GM18519 (cell line): ENCODE measurements around the gene APBA2.
"Not testable (repeated sequence)": the region's sequence is repeated elsewhere in the genome, so short reads cannot be mapped to it uniquely, and the experiment has no call there.

Source experiments
- ATAC-seq: cut with Tn5 transposase; IDR thresholded peaks from one replicate; pipeline ENCODE4 v1.9.1; 2021; ENCODE audit warnings: mild to moderate bottlenecking, moderate library complexity; ENCODE audit not compliant: unreplicated experiment, low FRiP score

APBA2 gene

DNA sequence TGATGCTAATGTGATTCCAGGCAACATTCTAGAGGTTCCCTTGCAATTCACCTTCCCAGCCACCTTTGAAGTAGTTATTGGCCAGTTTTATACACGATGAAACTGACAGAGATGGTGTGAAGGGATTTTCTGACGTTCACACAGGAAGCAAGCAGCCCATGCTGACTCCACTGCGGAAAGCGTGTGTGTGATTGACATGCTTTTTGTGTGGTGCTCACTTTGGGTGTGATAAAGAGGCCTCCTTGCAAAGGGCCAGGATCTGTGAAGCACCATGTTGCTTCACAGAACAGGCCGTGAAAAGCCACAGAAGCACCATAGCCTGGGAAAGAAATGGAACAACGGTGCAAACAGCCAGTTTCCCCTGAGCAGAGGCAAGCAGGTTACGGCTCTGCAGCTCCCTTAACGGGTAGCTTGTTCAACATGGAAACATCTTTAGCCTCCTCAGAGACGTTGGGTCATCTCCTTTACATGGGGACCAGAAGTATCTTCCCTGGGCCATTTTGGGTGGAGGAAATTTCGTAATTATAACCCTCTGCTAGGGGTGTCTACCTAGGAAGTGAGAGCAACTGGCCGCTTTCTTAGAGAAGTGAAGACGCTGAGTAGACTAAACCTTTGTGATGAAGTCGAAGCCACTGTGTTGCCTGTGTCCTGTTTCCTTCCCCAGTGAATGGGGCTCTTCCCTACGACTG lies 108.5 kb downstream of the APBA2 start:
- ATAC-seq: no peak

DNA sequence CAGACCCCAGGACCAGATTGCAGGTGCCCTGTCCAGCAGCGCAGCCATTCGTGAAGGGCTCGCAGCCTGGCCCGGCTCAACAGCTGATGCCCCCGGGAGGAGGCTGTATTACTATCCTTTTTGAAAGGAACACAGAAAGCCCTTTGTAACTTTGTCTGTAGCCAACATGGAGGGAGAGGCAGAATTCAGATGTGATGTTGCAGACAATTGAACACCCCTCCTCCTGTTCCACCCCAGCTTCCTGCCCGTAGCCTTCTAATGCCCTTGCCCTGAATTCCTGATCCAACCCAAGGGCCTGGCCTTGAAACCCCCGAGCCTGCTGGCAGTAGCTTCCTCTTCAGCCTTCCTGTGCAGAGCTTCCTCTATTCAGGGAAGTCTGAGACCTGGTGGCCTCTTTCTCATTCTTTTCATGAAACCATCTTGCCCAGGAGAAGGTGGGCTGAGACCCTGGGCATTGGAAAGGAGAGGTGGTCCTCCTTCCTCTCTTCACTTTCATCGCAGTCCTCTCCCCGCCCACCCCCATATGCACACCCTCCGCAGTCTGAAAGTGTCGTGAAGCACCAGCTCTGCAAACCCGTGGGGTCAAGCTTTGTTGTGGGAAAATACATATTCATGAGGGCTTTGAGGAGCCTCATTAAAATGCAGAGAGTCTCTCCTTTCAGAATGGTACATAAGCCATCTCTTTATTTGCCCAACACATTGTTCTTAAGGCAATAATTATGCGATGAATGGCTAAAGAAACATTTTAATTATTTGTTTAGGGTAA lies 109.2 kb downstream of the APBA2 start:
- ATAC-seq: no peak

DNA sequence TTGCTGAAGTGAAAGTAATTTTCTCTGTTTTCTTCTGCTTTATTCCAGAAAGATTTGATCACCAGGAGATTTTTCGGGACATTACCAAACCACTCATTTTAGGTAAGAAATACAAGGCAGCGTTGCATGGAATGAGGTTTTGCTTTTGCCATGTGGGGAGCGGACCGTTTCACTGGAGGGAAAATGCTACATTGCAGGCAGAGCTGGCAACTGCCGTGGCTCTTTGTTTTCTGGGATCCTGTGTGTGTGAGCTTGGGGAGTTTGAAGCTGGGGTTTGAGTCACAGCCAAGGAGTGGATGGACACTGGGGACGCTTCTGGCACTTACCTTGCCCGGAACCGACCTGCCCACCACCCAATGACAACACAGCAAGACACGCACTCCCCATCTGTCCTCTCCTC lies 109.9 kb downstream of the APBA2 start:
- no peak for ATAC-seq

DNA sequence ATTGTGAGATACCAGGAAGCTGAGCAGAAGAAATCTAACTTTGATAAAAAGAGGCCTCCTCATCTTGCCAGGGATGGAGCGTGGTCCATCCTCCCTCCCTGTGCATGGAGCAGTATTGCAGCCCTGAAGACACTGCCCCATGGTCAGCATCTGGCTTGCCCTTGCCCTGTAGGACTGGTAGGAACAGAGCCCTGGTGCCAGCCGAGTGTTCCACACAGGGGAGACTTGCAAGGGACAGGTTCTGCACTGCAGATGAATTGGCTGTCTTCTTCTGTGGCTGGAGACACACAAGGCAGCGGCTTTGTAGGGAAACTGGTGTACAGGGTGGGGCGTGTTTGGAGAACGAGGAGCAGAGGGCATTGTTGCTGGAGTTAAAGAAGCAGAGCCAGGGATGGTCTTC lies 110.5 kb downstream of the APBA2 start:
- no peak for ATAC-seq

DNA sequence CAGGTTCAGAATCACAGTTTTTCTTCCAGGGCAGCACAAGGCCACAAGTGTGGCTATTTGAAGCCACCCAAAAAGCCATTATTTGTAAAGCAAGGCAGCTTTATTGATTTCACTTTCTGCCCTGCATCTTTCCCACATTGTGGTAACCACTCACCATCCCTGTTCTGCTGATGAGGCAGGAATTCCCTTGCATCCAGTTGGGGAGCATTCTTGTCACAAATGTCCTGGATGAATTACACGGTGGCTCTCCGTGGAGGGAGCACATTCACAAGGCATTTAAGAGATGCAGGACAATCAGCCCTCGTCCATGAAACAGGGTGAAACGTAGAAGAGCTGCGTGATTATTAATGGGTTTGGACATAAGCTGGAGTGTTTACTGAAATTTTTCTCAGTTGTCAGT lies 111.2 kb downstream of the APBA2 start:
- no peak for ATAC-seq

DNA sequence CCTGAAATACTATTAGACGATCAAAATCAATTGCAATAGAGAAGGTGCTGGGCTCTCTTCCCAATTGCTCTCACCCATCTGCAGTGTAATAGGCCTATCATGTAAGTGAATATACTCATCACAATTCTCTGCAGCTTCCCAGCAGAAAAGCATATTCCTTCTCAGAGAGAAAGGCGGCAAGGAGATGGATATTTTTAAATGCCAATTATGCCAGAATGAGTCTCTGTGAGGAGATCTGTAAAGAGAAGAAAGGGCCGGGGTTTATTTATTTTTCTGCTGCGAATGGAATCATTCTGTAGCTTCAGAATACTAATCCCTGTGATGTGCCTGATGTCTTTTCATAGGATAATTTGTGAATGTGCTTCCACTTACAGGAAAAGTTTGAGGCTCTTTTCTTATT lies 112.0 kb downstream of the APBA2 start:
- no peak for ATAC-seq

DNA sequence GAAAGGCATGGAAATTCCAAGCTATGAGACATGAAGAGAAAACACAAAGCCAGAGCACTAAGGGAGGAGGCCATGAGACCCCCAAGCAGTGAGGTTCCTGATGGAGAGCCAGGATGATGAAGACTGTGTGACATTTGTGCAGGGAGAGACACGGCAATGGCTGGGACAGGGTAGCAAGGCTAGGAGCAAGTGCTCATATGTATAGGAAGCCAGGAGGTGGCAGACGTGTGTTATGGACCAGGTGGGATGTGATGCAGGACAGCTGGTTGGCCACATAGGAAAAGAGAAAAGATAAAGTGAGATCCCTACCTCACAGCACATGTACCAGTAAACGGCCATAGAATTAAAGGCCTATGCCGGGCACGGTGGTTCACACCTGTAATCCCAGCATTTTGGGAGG lies 112.7 kb downstream of the APBA2 start:
- ATAC-seq: no peak

DNA sequence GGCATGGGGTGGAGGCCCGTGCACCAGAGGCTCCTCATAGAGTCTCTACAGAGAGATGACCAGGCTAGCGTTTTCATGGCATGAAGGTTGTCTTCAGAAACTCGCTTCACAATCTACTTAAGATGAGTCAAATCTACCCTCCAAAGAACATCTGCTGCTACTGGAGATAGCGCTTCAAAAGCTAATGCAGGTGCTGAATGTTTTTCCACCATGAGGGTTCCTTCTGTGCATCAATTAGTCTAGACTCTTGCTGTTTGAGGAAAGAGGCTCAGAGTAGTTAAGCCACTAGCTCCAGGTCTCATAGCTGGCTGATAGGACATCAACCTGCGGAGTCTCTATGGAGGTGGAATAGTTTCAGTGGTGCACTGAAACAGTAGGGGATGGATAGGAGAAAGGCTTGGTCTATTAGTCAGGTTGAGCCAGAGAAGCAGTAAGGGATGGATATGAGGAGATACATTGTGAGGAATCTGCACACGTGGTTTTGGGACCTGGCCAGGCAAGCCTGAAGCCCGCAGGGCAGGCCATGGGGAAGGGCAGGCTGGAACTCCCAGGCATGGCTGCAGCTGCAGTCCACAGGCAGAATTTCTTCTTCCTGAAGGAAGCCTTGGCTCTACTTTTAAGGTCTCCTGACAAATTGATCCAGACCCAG lies 117.5 kb downstream of the APBA2 start:
- ATAC-seq: no peak

DNA sequence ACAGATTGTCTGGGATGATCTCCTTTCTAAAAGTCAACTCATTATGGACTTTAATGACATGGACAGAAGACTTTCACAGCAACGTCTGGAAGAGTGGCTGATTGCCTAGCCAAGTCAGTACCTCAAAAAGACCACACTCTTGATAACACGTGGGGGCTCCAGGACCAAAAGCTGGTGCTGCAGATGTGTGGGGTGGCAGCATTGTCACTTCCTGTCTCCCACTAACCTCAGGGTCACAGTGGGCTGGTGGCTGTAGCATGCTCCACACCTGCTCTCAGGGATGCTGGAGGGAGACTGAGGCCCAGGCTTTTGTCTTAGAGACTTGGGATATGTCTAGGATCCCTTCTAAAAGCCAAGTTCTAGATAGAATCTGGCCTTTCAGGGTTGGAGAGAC lies 118.1 kb downstream of the APBA2 start:
- no peak for ATAC-seq

DNA sequence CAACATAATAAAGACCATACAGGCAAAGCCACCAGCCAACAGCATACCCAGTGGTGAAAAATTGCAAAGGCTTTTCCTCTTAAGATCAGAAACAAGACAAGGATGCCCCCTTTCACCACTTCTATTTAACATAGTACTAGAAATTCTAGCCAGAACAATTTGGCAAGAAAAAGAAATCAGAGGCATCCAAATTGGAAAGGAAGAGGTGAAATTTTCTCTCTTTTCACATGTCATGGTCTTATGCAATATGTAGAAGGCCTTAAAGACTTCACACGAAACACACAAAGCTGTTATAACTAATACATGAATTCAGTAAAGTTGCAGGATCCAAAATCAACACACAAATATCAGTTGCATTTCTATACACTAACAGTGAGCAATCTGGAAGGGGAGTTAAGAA lies 120.2 kb downstream of the APBA2 start:
- ATAC-seq: no peak

DNA sequence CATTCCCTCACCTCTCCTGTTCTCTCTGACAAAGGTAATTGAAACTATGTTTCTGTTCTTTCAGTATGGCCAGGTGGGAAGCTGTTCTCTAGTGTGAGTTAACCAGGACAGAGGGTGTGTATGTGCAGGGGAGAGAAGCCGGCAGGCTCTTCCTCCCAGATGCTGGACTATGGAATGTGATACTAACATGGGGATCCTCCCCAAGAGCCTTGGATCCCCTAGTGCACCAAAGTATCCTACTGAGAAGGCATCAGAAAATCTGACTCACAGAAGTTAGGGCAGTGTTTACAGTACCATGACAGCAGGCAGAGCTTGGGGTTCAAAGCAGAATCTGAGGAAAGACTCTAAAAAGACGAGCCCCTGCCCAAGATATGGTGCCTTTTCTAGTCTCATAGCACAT lies 123.1 kb downstream of the APBA2 start:
- no peak for ATAC-seq

DNA sequence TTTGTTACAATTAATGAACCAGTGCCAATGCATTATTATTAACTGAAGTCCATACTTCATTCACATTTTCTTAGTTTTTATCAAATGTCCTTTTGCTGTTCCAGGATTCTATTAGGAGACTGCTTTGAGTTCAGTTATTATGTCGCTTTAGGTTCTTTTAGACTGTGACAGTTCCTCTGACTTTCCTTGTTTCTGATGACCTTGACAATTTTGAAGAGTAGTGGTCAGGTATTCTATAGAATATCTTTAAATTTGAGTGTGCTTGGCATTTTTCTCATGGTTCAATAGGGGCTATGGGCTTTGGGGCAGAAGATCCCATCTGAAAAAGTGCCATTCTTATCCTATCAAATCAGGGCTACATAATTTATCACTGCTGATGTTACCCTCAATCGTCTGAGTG lies 126.3 kb downstream of the APBA2 start:
- ATAC-seq: no peak

DNA sequence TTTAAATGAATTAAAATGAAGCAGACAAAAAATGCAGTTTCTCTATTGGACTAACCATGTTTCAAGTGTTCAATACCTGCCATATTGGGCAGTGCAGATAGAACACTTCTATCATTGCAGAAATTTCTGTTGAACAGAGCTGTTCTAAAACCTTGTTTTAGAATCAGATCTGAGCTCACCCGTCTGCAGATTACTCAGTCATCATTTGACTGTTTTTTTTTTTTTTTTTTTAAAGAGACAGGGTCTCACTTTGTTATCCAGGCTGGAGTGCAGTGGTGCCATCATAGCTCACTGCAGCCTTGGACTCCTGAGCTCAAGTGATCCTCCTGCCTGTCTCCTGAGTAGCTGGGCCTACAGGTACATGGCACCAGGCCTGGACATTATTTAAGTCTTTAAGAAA lies 128.7 kb downstream of the APBA2 start:
- no peak for ATAC-seq

DNA sequence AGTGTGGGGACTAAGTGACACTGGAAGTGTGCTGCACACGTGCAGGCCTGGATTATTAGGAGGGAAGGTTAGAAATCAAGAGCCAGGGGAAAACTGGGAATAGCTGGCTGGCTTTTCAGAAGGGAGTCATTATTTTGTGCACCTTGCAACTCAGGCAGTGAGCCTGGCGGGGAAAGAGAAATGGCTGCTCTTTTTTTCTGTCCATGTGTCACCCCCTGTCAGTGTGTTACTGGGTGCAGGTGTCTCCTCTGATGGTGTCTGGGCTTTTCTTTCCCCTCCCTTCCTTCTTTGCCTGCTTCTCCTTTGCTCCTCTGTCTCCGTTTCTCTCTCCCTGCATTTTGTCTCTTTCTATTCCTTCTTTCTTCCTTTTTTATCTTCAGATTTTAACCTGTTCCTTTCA lies 130.7 kb downstream of the APBA2 start:
- no peak for ATAC-seq

DNA sequence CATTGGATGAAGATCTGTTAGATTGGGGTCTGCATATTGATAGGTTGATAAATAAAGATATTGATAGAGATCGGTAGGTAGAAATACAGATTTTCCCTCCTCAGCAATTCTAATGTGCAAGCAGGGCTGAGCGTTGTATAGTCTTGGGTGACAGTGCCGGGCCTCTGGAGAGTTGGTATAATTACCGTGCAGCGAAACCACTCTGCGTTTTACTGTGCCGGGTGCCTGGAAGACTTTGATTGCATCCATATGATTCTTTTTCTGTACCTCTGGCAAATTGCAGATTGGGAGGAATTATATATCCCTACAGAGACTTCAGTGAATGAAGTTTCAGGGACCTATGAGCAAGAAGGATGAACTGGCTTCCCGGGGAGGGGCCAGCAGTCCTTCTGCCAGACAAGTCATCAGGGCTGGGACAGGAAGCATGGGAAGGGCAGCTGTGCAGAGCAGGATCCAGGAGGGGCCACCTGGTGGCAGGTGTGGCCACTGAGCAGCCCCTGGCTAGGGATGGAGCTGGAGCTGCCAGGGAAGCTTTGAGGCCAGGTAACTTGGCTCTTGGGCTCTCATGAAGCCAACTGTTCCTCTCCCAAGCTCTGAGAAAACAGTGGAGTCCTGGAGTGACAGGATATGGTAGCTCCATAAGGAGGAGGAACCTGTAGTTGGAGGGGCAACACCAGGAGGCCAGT lies 132.5 kb downstream of the APBA2 start:
- ATAC-seq: no peak

DNA sequence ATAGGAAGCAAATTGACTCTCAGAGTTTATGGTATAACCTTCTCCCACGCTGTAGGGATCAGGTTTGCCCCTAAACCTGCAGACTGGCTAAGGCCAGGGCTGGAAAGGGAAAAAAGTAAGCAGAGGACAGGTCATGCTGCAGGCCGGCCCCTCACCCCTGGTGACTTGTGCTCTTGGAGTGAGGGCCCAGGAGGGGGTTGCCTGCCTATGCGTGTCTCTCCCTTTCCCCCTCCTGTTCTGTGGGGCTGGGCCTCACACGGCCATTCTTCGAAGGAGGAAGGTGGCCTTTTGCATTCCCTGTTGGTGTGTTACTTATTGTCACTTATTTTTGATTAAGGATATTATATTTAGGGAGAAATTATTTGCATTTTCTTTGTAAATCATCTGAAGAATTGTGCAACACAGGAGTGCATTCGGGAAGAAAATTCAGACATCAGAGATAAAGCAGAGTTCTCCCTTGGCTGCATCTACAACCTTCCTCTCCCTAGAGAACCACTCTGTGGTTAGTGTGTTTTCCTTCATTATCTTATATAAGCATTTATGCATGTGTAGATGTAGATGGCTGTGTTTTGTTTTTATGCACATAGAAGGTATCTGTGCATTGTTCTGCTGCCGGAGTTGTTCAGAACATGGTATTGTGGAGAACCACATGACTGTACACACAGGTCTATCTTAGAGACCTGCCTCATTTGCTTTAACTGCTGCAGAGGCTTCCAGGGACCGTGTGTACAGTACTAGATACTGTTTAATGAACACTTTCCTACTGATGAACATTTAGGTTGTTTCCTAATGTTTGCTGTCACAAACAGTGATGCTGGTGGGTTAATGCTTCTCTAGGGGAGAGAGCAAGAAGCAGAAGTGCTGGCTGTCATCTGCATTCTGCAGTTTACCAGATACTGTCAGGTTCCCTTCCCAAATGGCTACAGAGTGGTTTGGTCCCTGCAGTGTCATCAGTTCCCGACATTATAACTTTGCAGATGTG lies 133.5 kb downstream of the APBA2 start:
- no peak for ATAC-seq

DNA sequence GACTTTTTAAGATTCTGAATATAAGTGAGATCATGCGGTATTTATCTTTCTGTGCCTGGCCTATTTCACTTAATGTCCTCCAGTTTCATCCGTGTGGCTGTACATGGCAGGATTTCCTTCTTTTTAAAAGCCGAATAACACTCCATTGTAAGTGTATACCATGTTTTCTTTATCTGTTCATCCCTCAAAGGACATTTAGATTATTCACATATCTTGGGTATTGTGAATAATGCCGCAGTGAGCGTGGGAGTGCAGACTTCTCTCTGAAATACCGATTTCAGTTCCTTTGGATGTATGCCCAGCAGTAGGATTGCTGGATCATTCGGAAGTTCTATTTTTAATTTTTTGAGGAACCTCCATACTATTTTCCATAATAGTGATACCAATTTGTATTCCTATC lies 136.1 kb downstream of the APBA2 start:
- no peak for ATAC-seq

DNA sequence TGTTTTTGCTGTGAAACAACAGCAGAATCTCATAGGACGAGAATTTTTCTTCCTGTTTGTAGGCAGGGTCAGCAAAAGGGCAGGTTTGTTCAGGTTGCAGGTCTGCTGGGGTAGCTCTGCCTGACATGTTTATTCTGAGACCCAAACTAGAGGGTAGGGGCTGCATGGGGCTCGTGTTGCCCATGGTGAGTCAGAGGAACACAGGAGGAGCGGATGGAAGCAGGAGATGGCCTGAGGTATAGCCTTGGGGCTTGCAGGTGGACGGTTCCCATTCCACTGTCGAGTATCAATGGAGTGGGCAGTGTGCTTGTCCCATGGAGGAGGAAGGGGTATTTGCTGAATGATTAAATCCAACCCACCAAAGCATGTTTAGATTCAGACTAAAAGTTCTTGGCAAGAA lies 138.9 kb downstream of the APBA2 start:
- ATAC-seq: no peak

DNA sequence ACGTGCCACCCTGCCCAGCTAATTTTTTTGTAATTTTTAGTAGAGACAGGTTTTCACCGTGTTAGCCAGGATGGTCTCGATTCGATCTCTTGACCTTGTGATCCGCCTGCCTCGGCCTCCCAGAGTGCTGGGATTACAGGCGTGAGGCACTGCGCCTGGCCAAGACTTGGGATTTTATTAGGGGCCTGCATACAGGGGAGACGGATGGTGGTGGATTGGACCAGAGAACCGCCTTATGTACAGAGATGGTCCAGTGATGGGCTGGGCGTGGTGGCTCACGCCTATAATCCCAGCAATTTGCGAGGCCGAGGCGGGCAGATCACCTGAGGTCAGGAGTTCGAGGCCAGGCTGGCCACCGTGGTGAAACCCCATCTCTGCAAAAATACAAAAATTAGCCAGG lies 139.6 kb downstream of the APBA2 start:
- not testable (repeated sequence) for ATAC-seq

DNA sequence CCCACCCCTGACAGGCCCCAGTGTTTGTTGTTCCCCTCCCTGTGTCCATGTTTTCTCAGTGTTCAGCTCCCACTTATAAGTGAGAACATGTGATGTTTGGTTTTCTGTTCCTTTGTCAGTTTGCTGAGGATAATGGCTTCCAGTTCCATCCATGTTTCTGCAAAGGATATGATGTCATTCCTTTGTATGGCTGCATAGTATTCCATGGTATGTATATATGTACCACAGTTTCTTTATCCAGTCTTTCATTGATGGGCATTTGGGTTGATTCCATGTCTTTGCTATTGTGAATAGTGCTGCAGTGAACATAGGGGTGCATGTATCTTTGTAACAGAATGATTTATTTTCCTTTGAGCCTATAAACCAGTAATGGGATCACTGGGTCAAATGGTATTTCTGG lies 142.4 kb downstream of the APBA2 start:
- not testable (repeated sequence) for ATAC-seq
